K562 (cell line): ENCODE measurements around the gene COL9A2. TPM values are rescaled to one million over a fixed set of nuclear protein-coding genes. Genes with fewer than 3 reads are reported as not detected.

Source experiments
- ATAC-seq: fragments of 200-7000 bp; cut with Tn5 transposase; 3 replicates; pipeline ENCODE4 v1.9.1; 2020; ENCODE audit warnings: moderate library complexity
- BruUV-seq: library from RNA; stranded (reverse); fragments of 400-500 nt; replicated peaks from 2 replicates; lab custom pipeline; 2021; lab: Mats Ljungman, UMichigan
- CTCF ChIA-PET: fragments of 300-600 bp; formaldehyde crosslinking; extraction: SDS; loops from one replicate; lab custom pipeline; 2021; ENCODE audit warnings: low intra/inter-chr PET ratio; lab: Yijun Ruan, JAX
- POLR2A ChIA-PET: fragments of 300-600, 350-650 bp; sonication (Branson Sonifier 250); formaldehyde crosslinking; extraction: SDS; loops from one replicate; lab custom pipeline; 2021; ENCODE audit warnings: antibody characterized with exemption, inconsistent platforms; lab: Yijun Ruan, JAX
- DNase-seq, 4 experiments: peaks; one replicate each; pipeline versions ENCODE4 v3.0.0 to v3.0.0-alpha.2; 2011 to 2018; ENCODE audit warnings: low spot score in 3 of 4, mixed read lengths in 3 of 4; ENCODE audit errors: extremely low read depth in 1 of 4
- FAIRE-seq: peaks from 2 replicates; lab custom pipeline; 2011; peaks lifted over from hg19 to GRCh38; lab: Jason Lieb, UNC
- H2AFZ ChIP-seq: 2 replicates; pipeline ENCODE4 v1.6.0; 2011; ENCODE audit warnings: low read depth, low read length, control low read depth, inconsistent platforms
- H3K27ac ChIP-seq: fragments of 200-600 bp; 3 replicates; pipeline ENCODE4 v1.8.0; 2011; ENCODE audit warnings: low read depth, mild to moderate bottlenecking, control low read depth, inconsistent platforms, low read length, moderate library complexity, mixed read lengths; ENCODE audit errors: extremely low read depth
- H3K27me3 ChIP-seq, 2 experiments: fragments of 300-600 bp in 1 of 2; 2 replicates in 1 of 2; 3 replicates in 1 of 2; pipeline versions ENCODE4 v1.6.0 to v1.8.0; 2011; ENCODE audit warnings: inconsistent platforms in 2 of 2, low read length in 2 of 2, mild to moderate bottlenecking in 1 of 2, mixed read lengths in 1 of 2, moderate library complexity in 1 of 2; ENCODE audit not compliant: control insufficient read depth in 2 of 2, insufficient read depth in 2 of 2
- H3K36me3 ChIP-seq: fragments of 300-600 bp; 3 replicates; pipeline ENCODE4 v1.8.0; 2011; ENCODE audit warnings: mild to moderate bottlenecking, low read length, inconsistent platforms; ENCODE audit not compliant: control insufficient read depth, insufficient read depth
- H3K4me1 ChIP-seq, 2 experiments: fragments of 200-600 bp in 1 of 2; replicated peaks in 1 of 2; 2 replicates in 1 of 2; 3 replicates in 1 of 2; pipeline versions ENCODE4 v1.5.1 to v1.8.0; 2011; ENCODE audit warnings: inconsistent platforms in 2 of 2, low read length in 2 of 2, mild to moderate bottlenecking in 1 of 2, mixed read lengths in 1 of 2, moderate library complexity in 1 of 2; ENCODE audit not compliant: control insufficient read depth in 2 of 2, insufficient read depth in 2 of 2
- H3K4me2 ChIP-seq: 2 replicates; pipeline ENCODE4 v1.6.1; 2011; ENCODE audit warnings: low read length, control low read depth, inconsistent platforms, mixed read lengths; ENCODE audit not compliant: insufficient read depth
- H3K4me3 ChIP-seq: fragments of 200-600 bp; sonication (generic), shearing (Covaris generic); 2 replicates; pipeline ENCODE4 v1.5.1; 2016; ENCODE audit warnings: control low read depth, inconsistent platforms
- H3K79me2 ChIP-seq: fragments of 200-600 bp; 3 replicates; pipeline ENCODE4 v1.8.0; 2011; ENCODE audit warnings: low read length, inconsistent platforms; ENCODE audit not compliant: control insufficient read depth, insufficient read depth
- H3K9ac ChIP-seq, 2 experiments: 2 replicates each; pipeline versions ENCODE4 v1.6.0 to v1.6.1; 2011; ENCODE audit warnings: low read depth in 2 of 2, low read length in 2 of 2, control low read depth in 1 of 2, inconsistent platforms in 1 of 2, mild to moderate bottlenecking in 1 of 2, mixed read lengths in 1 of 2; ENCODE audit not compliant: insufficient read depth in 1 of 2
- H3K9me1 ChIP-seq: one replicate; pipeline ENCODE4 v1.6.0; 2011; ENCODE audit warnings: inconsistent platforms, mild to moderate bottlenecking, low read length, moderate library complexity; ENCODE audit not compliant: control insufficient read depth, insufficient read depth
- H3K9me3 ChIP-seq: replicated peaks from 2 replicates; pipeline ENCODE4 v1.5.1; 2011; ENCODE audit warnings: low read depth, low read length, inconsistent platforms; ENCODE audit not compliant: control insufficient read depth, insufficient read depth
- H4K20me1 ChIP-seq: replicated peaks from 2 replicates; pipeline ENCODE4 v1.6.1; 2011; ENCODE audit warnings: low read length, inconsistent platforms, mixed read lengths; ENCODE audit not compliant: control insufficient read depth, insufficient read depth
- BRF2 ChIP-seq: IDR thresholded peaks from 3 replicates; pipeline ENCODE4 v1.6.1; 2011; ENCODE audit warnings: borderline replicate concordance, mild to moderate bottlenecking; ENCODE audit not compliant: insufficient read length, insufficient read depth
- CGGBP1 ChIP-seq: fragments of 250-450 bp; sonication (Bioruptor Pico); IDR thresholded peaks from 2 replicates; pipeline ENCODE4 v1.9.0; 2021; ENCODE audit warnings: mild to moderate bottlenecking
- CLOCK ChIP-seq: fragments of 250-450 bp; sonication (Bioruptor Pico); IDR thresholded peaks from 2 replicates; pipeline ENCODE4 v1.4.0; 2020; ENCODE audit warnings: mild to moderate bottlenecking, moderate library complexity, borderline replicate concordance
- ELF4 ChIP-seq: fragments of 450-650 bp; formaldehyde crosslinking; IDR thresholded peaks from 2 replicates; pipeline ENCODE4 v1.4.0; 2022; ENCODE audit warnings: missing genetic modification characterization
- FOXP1 ChIP-seq: sonication (generic); formaldehyde crosslinking; IDR thresholded peaks from 2 replicates; pipeline ENCODE4 v1.8.0; 2022; ENCODE audit warnings: mild to moderate bottlenecking, missing genetic modification reagents
- KLF13 ChIP-seq: fragments of 450-650 bp; IDR thresholded peaks from 2 replicates; pipeline ENCODE4 v1.6.1; 2016; ENCODE audit warnings: missing genetic modification characterization, low read depth, mild to moderate bottlenecking, missing compliant biosample characterization, moderate library complexity, borderline replicate concordance
- POLR2AphosphoS5 ChIP-seq: IDR thresholded peaks from 2 replicates; pipeline ENCODE4 v1.6.1; 2011; ENCODE audit warnings: mild to moderate bottlenecking, low read depth, low read length, moderate library complexity; ENCODE audit not compliant: control insufficient read depth, insufficient read depth
- TCFL5 ChIP-seq: fragments of 250-450 bp; sonication (Bioruptor Pico); conservative IDR thresholded peaks from 2 replicates; pipeline ENCODE4 v1.6.1; 2021; ENCODE audit warnings: mild to moderate bottlenecking, moderate library complexity, matching md5 sums
- TFAM ChIP-seq: fragments of 250-450 bp; sonication (Bioruptor Pico); conservative IDR thresholded peaks from 2 replicates; pipeline ENCODE4 v1.5.0; 2021; ENCODE audit warnings: mild to moderate bottlenecking, moderate library complexity
- THAP7 ChIP-seq: fragments of 250-450 bp; sonication (Bioruptor Pico); IDR thresholded peaks from 2 replicates; pipeline ENCODE4 v1.5.0; 2021
- ZNF239 ChIP-seq: fragments of 250-450 bp; sonication (Bioruptor Pico); IDR thresholded peaks from 2 replicates; pipeline ENCODE4 v1.4.0; 2020; ENCODE audit warnings: mild to moderate bottlenecking
- ZNF76 ChIP-seq: fragments of 250-450 bp; sonication (Bioruptor Pico); IDR thresholded peaks from 2 replicates; pipeline ENCODE4 v1.4.0; 2020; ENCODE audit warnings: mild to moderate bottlenecking, moderate library complexity, borderline replicate concordance
- WGBS: fragments of 100-300 bp; shearing (Covaris generic); methylation state at CpG from one replicate; pipeline ENCODE4 v1.1.6; 2016; ENCODE audit warnings: low coverage, mixed read lengths; ENCODE audit not compliant: insufficient coverage; ENCODE audit errors: missing lambda C conversion rate; 5-methylcytosine and 5-hydroxymethylcytosine counted together
- in situ Hi-C: fragments of 300-500 bp; cut with MboI; formaldehyde crosslinking; loops from 4 replicates; pipeline ENCODE4 v1.15.0; 2018; ENCODE audit warnings: inconsistent platforms, mixed read lengths
- intact Hi-C: fragments of 100-400 bp; cut with micrococcal nuclease; formaldehyde crosslinking; loops from 2 replicates; pipeline ENCODE4 v1.14.2; 2022
- polyA plus RNA-seq, 8 experiments: library from polyadenylated mRNA; depleted of rRNA in 4 of 8; stranded (reverse) in 5 of 8; unstranded in 3 of 8; fragments of >200 nt; fragmentation: Nextera tagmentation in 2 of 8; fragmentation: Illumina TruSeq in 1 of 8; extraction: Ambion mirVana in 2 of 8; extraction: Trizol in 1 of 8; gene quantifications; 2 replicates each; pipeline versions ENCODE4 v1.2.1 to v1.2.3, GENCODE V29; 2011 to 2014; ENCODE audit warnings: inconsistent platforms in 1 of 8, missing spikeins in 1 of 8
- total RNA-seq, 7 experiments: library from RNA; depleted of rRNA in 6 of 7; stranded (reverse); fragments of >200 nt in 6 of 7; fragmentation: Illumina TruSeq in 2 of 7; extraction: Trizol in 2 of 7; gene quantifications; 2 replicates each; pipeline versions ENCODE4 v1.2.1 to v1.2.3, GENCODE V29; 2011 to 2021; ENCODE audit warnings: low replicate concordance in 1 of 7

COL9A2 gene
- total and polyA plus RNA-seq, 9 of the 15 experiments (the other 6 are each of a cell fraction or from before 2014, with no cell fraction given), result 0.03 to 2.2 (median 0.31) TPM

- no peaks in the 10 kb centered on the region for H3K9me3 ChIP-seq
- DNase-seq (peak; percentile 63 to 76 (median 70)), FAIRE-seq (peak; percentile 79), ATAC-seq (peak; percentile 74)
- no peaks in the 10 kb centered on the region for H4K20me1 ChIP-seq
- peak overlapping the region; percentile 54; the same call in 1 of the 2 replicates for H3K4me2 ChIP-seq
- ChIA-PET POLR2A (interaction anchor here (0.6 to 1.5 kb wide), 5 partner anchors 13 to 190 kb away, joined by 3 to 4 read pairs (median 4); no protein-coding TSS in a partner anchor), CTCF (interaction anchor here (0.6 to 2.1 kb wide), 4 partner anchors 45 to 196 kb away, joined by 3 to 11 read pairs (median 10); no protein-coding TSS in a partner anchor)
- intact Hi-C loops, result loop anchor here (2.0 kb wide), 2 partner anchors 65 to 261 kb away; no protein-coding TSS in a partner anchor
- H3K27me3 ChIP-seq, result no peaks in the 10 kb centered on the region
- H3K9ac ChIP-seq, result no peak overlapping the region; a peak in 2 of 4 replicates
- no TSS peak for BruUV-seq
- no peaks in the 10 kb centered on the region for H3K36me3 ChIP-seq
- no peak overlapping the region for H3K4me3 ChIP-seq
- no peaks in the 10 kb centered on the region for H3K9me1 ChIP-seq
- H2AFZ ChIP-seq, result peak overlapping the region; percentile 40; the same call in 1 of the 2 replicates
- in situ Hi-C loops, result loop anchor here (5.0 kb wide), 2 partner anchors 63 to 187 kb away; no protein-coding TSS in a partner anchor
- 19% methylated on average over 6 of the region's 6 CpGs for WGBS
- peaks cover 15 to 21% of the 10 kb centered on the region in 2 experiments; a peak in 4 of 5 replicates for H3K4me1 ChIP-seq
- H3K27ac ChIP-seq, result no peak overlapping the region
- H3K79me2 ChIP-seq, result no peaks in the 10 kb centered on the region
- TF ChIP-seq CLOCK (CRISPR knock-in tag), result no peak
- no peak for TF ChIP-seq BRF2
- TF ChIP-seq TCFL5 (CRISPR knock-in tag), result no peak
- TF ChIP-seq FOXP1, result no peak
- TF ChIP-seq POLR2AphosphoS5, result peak; percentile 55; the same call in 1 of the 2 replicates
- TF ChIP-seq CGGBP1 (CRISPR knock-in tag), result no peak
- TF ChIP-seq THAP7 (CRISPR knock-in tag), result no peak
- TF ChIP-seq KLF13, result 0 out of 2 replicates have a peak, but pooled peaks have one; percentile 5
- TF ChIP-seq ZNF76, result no peak
- no peak for TF ChIP-seq TFAM
- TF ChIP-seq ELF4 (CRISPR knock-in tag), result no peak
- TF ChIP-seq ZNF239, result no peak
Observed at GRCh38 chr1:40339420-40340323, 22.6 kb upstream of the COL9A2 start.
